Neural progenitor cell (in vitro differentiated cells): ENCODE measurements around the gene ZFPM1.

Experiments
- CTCF ChIP-seq: fragments of 200-600 bp; sonication (generic); IDR thresholded peaks from 2 replicates; pipeline ENCODE4 v1.5.1; 2017; ENCODE audit warnings: antibody characterized with exemption, mild to moderate bottlenecking
- EZH2 ChIP-seq: fragments of 200-600 bp; sonication (generic); IDR thresholded peaks from 2 replicates; pipeline ENCODE4 v1.6.1; 2017; ENCODE audit warnings: antibody characterized with exemption, mild to moderate bottlenecking, moderate library complexity
- EZH2phosphoT487 ChIP-seq: fragments of 200-600 bp; sonication (generic); IDR thresholded peaks from 2 replicates; pipeline ENCODE4 v1.6.1; 2017; ENCODE audit warnings: antibody characterized with exemption

DNA sequence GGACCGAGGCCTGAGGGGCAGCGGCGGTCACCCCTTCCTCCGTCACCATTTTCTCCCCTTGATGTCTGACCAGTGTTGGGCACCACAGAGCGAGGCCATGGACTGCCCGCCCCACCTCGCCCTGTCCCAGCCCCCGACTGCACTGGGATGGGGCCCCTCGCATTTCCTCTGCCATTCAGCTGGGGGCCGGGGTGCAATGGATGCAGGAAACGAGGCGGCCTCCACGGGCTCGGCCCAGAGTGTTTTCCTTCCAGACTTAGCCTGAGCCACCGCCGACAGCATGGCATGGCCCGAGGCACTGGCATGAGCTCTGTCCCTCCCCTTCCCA, 72.5 kb downstream of the ZFPM1 start:
- TF ChIP-seq CTCF (no peak), EZH2 (no peak), EZH2phosphoT487 (no peak)
